ENCODE results near the gene F10. TPM values are rescaled to one million over a fixed set of nuclear protein-coding genes. Genes with fewer than 3 reads are reported as not detected.

F10 gene
- total and polyA plus RNA-seq, 4 donors: 85.3 to 199 (median 117) TPM

DNA sequence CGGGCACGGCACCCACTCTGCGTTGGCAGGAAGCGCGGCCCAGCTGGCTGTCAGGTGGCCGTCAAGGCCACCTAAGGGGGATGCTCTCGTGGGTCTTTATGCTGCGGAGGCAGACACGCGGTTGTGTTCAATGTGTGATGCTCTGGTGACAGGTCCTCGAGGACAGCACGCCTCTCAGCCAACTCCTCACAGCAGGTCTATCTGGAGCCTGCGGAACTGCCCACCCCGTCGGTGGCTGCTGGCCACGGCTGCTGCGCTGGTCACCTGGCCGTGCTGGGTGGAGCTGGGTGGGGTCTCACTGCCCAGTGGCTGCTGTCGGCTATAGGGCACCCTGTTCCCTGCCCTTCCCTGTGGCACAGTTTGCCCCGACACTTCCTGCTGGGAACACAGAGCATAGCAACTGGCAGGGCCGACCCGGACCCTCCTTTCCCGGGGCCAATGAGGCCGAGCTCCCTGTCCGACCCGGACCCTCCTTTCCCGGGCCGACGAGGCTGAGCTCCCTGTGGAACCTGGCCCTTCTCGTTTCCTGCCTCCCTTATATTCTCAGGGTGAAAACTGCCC lies 31.3 kb upstream of the F10 start:
- H3K27ac ChIP-seq (ENCODE audit: low read depth in 1 of 2, low read length in 2 of 2): no peak overlapping the region
- H3K9me3 ChIP-seq (ENCODE audit: control insufficient read depth in 4 of 4, low read length in 3 of 4): no peaks in the 10 kb centered on the region
- no peak for DNase-seq (ENCODE audit: low spot score)
- no peaks in the 10 kb centered on the region for H3K27me3 ChIP-seq (ENCODE audit: control insufficient read depth in 4 of 4, insufficient read depth in 4 of 4, low read length in 3 of 4)
- H3K4me3 ChIP-seq (ENCODE audit: low read depth in 1 of 3, low read length in 3 of 3): no peak overlapping the region
- TF ChIP-seq YY1 (IDR thresholded peaks at IDR 0.05): no peak
- peaks cover 0 to 33% (median 5%) of the 10 kb centered on the region in 4 donors for H3K36me3 ChIP-seq (ENCODE audit: control insufficient read depth in 4 of 4, insufficient read depth in 3 of 4, low read depth in 1 of 4, low read length in 3 of 4)
- WGBS: 90% methylated on average over 30 of the region's 30 CpGs
- H3K9ac ChIP-seq (ENCODE audit: low read depth in 1 of 2, low read length in 2 of 2): no peak overlapping the region
- H3K4me1 ChIP-seq (ENCODE audit: control insufficient read depth in 4 of 4, insufficient read depth in 4 of 4, low read length in 3 of 4): no peaks in the 10 kb centered on the region

DNA sequence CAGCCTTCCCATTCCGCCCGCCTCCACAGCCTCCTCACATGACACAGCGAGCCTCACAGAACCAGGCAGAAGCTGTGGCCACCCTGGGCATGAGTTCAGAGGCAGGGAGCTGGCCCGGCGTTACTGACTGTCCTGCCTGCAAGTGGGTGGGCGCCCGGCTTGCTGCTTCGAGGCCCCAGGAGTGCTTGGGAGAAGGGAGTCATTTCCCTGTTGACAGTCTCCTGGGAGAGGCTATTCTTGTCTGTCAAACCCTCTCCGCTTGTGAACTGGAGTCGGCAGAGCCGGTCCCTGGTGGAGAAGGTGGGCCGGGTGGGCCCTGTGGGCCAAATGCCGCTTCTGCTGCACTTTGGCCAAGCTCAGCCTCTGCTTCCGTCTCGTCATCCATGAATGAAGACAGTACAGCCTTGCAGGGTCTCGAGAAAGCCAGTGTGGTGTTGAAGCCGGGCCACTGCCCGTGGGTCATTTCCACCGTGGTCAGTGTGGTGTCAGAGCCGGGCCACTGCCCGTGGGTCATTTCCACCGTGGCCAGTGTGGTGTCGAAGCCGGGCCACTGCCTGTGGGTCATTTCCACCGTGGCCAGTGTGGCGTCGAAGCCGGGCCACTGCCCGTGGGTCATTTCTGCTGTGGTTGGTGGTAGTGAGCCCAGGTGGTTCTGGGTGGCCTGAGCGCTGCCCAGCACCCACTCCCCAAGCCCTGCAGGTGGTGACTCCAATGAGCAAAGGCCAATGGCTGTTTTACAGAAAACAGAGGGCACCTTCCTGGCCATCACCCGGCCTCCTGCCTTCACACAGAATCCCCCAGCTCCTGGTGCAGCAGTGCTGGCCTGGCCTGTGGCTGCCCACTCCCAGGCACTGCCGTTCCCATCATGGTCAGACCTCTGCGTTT lies 30.5 kb upstream of the F10 start:
- DNase-seq (ENCODE audit: low spot score): no peak
- no peak overlapping the region for H3K27ac ChIP-seq (ENCODE audit: low read depth in 1 of 2, low read length in 2 of 2)

More for the DNA sequence above, 30.5 kb upstream of the F10 start:
- Histone ChIP-seq H3K9me3 (ENCODE audit: control insufficient read depth in 4 of 4, low read length in 3 of 4) (no peaks in the 10 kb centered on the region), H3K27me3 (ENCODE audit: control insufficient read depth in 4 of 4, insufficient read depth in 4 of 4, low read length in 3 of 4) (no peaks in the 10 kb centered on the region), H3K36me3 (ENCODE audit: control insufficient read depth in 4 of 4, insufficient read depth in 3 of 4, low read depth in 1 of 4, low read length in 3 of 4) (peaks cover 0 to 29% (median 6%) of the 10 kb centered on the region in 4 donors), H3K4me3 (ENCODE audit: low read depth in 1 of 3, low read length in 3 of 3) (no peak overlapping the region), H3K4me1 (ENCODE audit: control insufficient read depth in 4 of 4, insufficient read depth in 4 of 4, low read length in 3 of 4) (no peaks in the 10 kb centered on the region), H3K9ac (ENCODE audit: low read depth in 1 of 2, low read length in 2 of 2) (no peak overlapping the region)
- TF ChIP-seq FOXA2 (IDR thresholded peaks at IDR 0.05) (no peak), JUND (IDR thresholded peaks at IDR 0.05) (no peak), RAD21 (IDR thresholded peaks at IDR 0.05) (no peak), NR2F2 (IDR thresholded peaks at IDR 0.05) (no peak)
- TF ChIP-seq, protein P1, sequence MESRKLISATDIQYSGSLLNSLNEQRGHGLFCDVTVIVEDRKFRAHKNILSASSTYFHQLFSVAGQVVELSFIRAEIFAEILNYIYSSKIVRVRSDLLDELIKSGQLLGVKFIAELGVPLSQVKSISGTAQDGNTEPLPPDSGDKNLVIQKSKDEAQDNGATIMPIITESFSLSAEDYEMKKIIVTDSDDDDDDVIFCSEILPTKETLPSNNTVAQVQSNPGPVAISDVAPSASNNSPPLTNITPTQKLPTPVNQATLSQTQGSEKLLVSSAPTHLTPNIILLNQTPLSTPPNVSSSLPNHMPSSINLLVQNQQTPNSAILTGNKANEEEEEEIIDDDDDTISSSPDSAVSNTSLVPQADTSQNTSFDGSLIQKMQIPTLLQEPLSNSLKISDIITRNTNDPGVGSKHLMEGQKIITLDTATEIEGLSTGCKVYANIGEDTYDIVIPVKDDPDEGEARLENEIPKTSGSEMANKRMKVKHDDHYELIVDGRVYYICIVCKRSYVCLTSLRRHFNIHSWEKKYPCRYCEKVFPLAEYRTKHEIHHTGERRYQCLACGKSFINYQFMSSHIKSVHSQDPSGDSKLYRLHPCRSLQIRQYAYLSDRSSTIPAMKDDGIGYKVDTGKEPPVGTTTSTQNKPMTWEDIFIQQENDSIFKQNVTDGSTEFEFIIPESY (IDR thresholded peaks at IDR 0.05): no peak
- TF ChIP-seq, protein P2, sequence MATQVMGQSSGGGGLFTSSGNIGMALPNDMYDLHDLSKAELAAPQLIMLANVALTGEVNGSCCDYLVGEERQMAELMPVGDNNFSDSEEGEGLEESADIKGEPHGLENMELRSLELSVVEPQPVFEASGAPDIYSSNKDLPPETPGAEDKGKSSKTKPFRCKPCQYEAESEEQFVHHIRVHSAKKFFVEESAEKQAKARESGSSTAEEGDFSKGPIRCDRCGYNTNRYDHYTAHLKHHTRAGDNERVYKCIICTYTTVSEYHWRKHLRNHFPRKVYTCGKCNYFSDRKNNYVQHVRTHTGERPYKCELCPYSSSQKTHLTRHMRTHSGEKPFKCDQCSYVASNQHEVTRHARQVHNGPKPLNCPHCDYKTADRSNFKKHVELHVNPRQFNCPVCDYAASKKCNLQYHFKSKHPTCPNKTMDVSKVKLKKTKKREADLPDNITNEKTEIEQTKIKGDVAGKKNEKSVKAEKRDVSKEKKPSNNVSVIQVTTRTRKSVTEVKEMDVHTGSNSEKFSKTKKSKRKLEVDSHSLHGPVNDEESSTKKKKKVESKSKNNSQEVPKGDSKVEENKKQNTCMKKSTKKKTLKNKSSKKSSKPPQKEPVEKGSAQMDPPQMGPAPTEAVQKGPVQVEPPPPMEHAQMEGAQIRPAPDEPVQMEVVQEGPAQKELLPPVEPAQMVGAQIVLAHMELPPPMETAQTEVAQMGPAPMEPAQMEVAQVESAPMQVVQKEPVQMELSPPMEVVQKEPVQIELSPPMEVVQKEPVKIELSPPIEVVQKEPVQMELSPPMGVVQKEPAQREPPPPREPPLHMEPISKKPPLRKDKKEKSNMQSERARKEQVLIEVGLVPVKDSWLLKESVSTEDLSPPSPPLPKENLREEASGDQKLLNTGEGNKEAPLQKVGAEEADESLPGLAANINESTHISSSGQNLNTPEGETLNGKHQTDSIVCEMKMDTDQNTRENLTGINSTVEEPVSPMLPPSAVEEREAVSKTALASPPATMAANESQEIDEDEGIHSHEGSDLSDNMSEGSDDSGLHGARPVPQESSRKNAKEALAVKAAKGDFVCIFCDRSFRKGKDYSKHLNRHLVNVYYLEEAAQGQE (IDR thresholded peaks at IDR 0.05): no peak
- WGBS: 93% methylated on average over 33 of the region's 33 CpGs
